Spleen (tissue), 11 donors: ENCODE measurements around the gene SERPINA12. TPM values are rescaled to one million over a fixed set of nuclear protein-coding genes. Genes with fewer than 3 reads are reported as not detected.

Experiments
- DNase-seq: peaks from one replicate; pipeline ENCODE4 v3.0.0-alpha.2; 2020
- H3K27ac ChIP-seq, 8 donors: fragments of 200-600 bp; sonication (generic) in 7 of 8; 1 replicate in 4 of 8; 2 replicates in 4 of 8; pipeline versions ENCODE4 v1.5.0 to v1.8.0; 2016 to 2021; ENCODE audit warnings: inconsistent platforms in 4 of 8, mild to moderate bottlenecking in 4 of 8, moderate library complexity in 1 of 8
- H3K27me3 ChIP-seq, 7 donors: fragments of 200-600 bp; sonication (generic) in 6 of 7; replicated peaks in 1 of 7; 1 replicate in 4 of 7; 2 replicates in 3 of 7; pipeline versions ENCODE4 v1.5.0 to v1.8.0; 2016 to 2021; ENCODE audit warnings: inconsistent platforms in 3 of 7, mild to moderate bottlenecking in 1 of 7
- H3K36me3 ChIP-seq, 6 donors: fragments of 200-600 bp; sonication (generic) in 5 of 6; 1 replicate in 4 of 6; 2 replicates in 2 of 6; pipeline versions ENCODE4 v1.5.0 to v1.8.0; 2016 to 2021; ENCODE audit warnings: inconsistent platforms in 2 of 6
- H3K4me1 ChIP-seq, 6 donors: fragments of 200-600 bp; sonication (generic) in 5 of 6; 1 replicate in 3 of 6; 2 replicates in 3 of 6; pipeline versions ENCODE4 v1.5.0 to v1.8.0; 2016 to 2021; ENCODE audit warnings: inconsistent platforms in 3 of 6
- H3K4me3 ChIP-seq, 8 donors: fragments of 200-600 bp; sonication (generic) in 7 of 8; 1 replicate in 4 of 8; 2 replicates in 4 of 8; pipeline versions ENCODE4 v1.5.0 to v1.8.0; 2016 to 2021; ENCODE audit warnings: inconsistent platforms in 4 of 8, mild to moderate bottlenecking in 4 of 8, moderate library complexity in 2 of 8
- H3K9me3 ChIP-seq, 8 donors: fragments of 200-600 bp; sonication (generic) in 7 of 8; 1 replicate in 4 of 8; 2 replicates in 4 of 8; pipeline versions ENCODE4 v1.5.0 to v1.8.0; 2016 to 2021; ENCODE audit warnings: inconsistent platforms in 4 of 8
- POLR2A ChIP-seq, 3 donors: fragments of 450-650 bp; IDR thresholded peaks; one replicate each; pipeline ENCODE4 v1.5.1; 2017; ENCODE audit warnings: antibody characterized with exemption in 3 of 3, mild to moderate bottlenecking in 1 of 3
- POLR2AphosphoS5 ChIP-seq, 3 donors: sonication (generic); formaldehyde crosslinking; IDR thresholded peaks; one replicate each; pipeline ENCODE4 v1.5.1; 2017; ENCODE audit warnings: antibody characterized with exemption in 3 of 3
- WGBS, 5 donors: extraction: QIAGEN DNeasy Blood & Tissue Kit in 3 of 5; methylation state at CpG; one replicate each; pipeline versions ENCODE4 v1.1.5 to v1.1.7; 2013 to 2018; 5-methylcytosine and 5-hydroxymethylcytosine counted together
- intact Hi-C: fragments of 100-400 bp; cut with DNase I; formaldehyde crosslinking; loops from one replicate; pipeline ENCODE4 v1.15.0; 2023; ENCODE audit warnings: low total_unique reads
- polyA plus RNA-seq, 3 donors: library from polyadenylated mRNA; stranded (reverse); fragments of 200-250 nt; gene quantifications; one replicate each; pipeline ENCODE4 v1.2.1, GENCODE V29; 2013
- total RNA-seq, 7 donors: library from RNA; depleted of rRNA in 3 of 7; stranded (reverse); fragments of >200 nt in 3 of 7; fragmentation: NEBNext Ultra II Directional in 4 of 7; extraction: Animal tissue kit (Norgen Biotek cat#: 25700) in 4 of 7; gene quantifications; one replicate each; pipeline versions ENCODE4 v1.1.0 to v1.2.1, GENCODE V29; 2016 to 2021
- TF ChIP-seq, protein P1 (sequence below), 11 experiments: fragments of 200-600 bp in 7 of 11; fragments of 450-650 bp in 4 of 11; sonication (generic) in 4 of 11; IDR thresholded peaks in 8 of 11; conservative IDR thresholded peaks in 3 of 11; 1 replicate in 7 of 11; 2 replicates in 4 of 11; pipeline versions ENCODE4 v1.4.0 to v1.8.0; 2016 to 2021; ENCODE audit warnings: antibody characterized with exemption in 11 of 11, inconsistent platforms in 4 of 11, mild to moderate bottlenecking in 1 of 11
- donor health status: healthy with polysubstance abuse.
- donor health status: DM: no; HTN: no; CAD: no; lungs with moderate emphysema.
- donor health status: DM: no; HTN: no; CAD: no.
- donor health status: Bipolar disorder and iron deficiency.
- donor health status: healthy.
- donor health status: DM: no; HTN: no; CAD: no.
- donor health status: DM: yes; HTN: yes; CAD: no.

Gene SERPINA12
- total and polyA plus RNA-seq, 10 donors = not detected

DNA sequence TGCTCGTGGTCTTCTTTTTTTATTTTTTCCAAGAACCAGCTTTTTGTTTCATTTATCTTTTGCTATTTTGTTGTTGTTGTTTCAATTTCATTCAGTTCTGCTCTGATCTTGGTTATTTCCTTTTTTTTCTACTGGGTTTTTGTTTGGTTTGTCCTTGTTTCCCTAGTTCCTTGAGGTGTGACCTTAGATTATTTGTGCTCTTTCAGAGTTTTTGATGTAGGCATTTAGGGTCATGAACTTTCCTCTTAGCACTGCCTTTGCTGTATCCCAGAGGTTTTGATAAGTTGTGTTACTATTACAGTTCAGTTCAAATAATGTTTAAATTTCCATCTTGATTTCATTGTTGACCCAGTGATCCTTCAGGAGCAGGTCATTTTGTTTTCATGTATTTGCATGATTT, 53.3 kb downstream of the SERPINA12 start:
- no peak overlapping the region for H3K4me3 ChIP-seq
- DNase-seq = no peak
- 0 to 22% (median 21%) methylated on average over 1 of the region's 1 CpG for WGBS, 5 donors
- peaks cover 0 to 34% (median 0%) of the 10 kb centered on the region in 8 donors for H3K9me3 ChIP-seq
- H3K36me3 ChIP-seq = no peaks in the 10 kb centered on the region
- TF ChIP-seq POLR2A (IDR thresholded peaks at IDR 0.05) (no peak), POLR2AphosphoS5 (IDR thresholded peaks at IDR 0.05) (no peak)
- TF ChIP-seq, protein P1, sequence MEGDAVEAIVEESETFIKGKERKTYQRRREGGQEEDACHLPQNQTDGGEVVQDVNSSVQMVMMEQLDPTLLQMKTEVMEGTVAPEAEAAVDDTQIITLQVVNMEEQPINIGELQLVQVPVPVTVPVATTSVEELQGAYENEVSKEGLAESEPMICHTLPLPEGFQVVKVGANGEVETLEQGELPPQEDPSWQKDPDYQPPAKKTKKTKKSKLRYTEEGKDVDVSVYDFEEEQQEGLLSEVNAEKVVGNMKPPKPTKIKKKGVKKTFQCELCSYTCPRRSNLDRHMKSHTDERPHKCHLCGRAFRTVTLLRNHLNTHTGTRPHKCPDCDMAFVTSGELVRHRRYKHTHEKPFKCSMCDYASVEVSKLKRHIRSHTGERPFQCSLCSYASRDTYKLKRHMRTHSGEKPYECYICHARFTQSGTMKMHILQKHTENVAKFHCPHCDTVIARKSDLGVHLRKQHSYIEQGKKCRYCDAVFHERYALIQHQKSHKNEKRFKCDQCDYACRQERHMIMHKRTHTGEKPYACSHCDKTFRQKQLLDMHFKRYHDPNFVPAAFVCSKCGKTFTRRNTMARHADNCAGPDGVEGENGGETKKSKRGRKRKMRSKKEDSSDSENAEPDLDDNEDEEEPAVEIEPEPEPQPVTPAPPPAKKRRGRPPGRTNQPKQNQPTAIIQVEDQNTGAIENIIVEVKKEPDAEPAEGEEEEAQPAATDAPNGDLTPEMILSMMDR (IDR thresholded peaks at IDR 0.05 in 8 of 11, conservative IDR thresholded peaks at IDR 0.05 in 3 of 11) = no peak
- H3K27ac ChIP-seq = no peak overlapping the region
- H3K27me3 ChIP-seq = peaks cover 0 to 11% (median 0%) of the 10 kb centered on the region in 7 donors
- no peaks in the 10 kb centered on the region for H3K4me1 ChIP-seq
- intact Hi-C loops = no loop called here

DNA sequence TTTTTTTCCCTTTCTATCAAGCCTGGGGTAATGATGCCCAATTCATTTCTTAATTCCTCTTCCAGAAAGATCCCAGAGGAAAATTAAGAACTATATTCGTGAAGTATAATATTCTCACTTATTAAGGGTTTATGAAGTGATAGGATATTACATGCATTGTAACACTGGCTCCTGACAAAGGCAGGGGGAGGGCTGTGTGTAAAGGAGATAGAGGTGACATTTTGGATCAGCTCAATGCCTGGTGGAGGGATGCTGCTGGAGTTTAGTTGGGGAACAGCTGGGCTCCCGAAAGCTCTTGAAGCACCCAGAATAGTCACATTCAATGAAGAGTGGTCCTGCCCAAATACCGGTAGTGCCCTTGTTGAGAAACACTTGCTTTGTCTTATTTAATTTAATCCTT, 57.4 kb downstream of the SERPINA12 start:
- Histone ChIP-seq H3K27ac (no peak overlapping the region), H3K36me3 (no peaks in the 10 kb centered on the region), H3K9me3 (peaks cover 0 to 6% (median 0%) of the 10 kb centered on the region in 8 donors), H3K4me3 (no peak overlapping the region), H3K4me1 (no peaks in the 10 kb centered on the region), H3K27me3 (peaks cover 0 to 21% (median 0%) of the 10 kb centered on the region in 7 donors)
- no peak for DNase-seq
- TF ChIP-seq POLR2A (IDR thresholded peaks at IDR 0.05) (no peak), POLR2AphosphoS5 (IDR thresholded peaks at IDR 0.05) (no peak)
- TF ChIP-seq, protein P1 (IDR thresholded peaks at IDR 0.05 in 8 of 11, conservative IDR thresholded peaks at IDR 0.05 in 3 of 11) = no peak
- intact Hi-C loops = no loop called here
- WGBS, 5 donors = 28 to 54% (median 41%) methylated on average over 3 of the region's 3 CpGs

DNA sequence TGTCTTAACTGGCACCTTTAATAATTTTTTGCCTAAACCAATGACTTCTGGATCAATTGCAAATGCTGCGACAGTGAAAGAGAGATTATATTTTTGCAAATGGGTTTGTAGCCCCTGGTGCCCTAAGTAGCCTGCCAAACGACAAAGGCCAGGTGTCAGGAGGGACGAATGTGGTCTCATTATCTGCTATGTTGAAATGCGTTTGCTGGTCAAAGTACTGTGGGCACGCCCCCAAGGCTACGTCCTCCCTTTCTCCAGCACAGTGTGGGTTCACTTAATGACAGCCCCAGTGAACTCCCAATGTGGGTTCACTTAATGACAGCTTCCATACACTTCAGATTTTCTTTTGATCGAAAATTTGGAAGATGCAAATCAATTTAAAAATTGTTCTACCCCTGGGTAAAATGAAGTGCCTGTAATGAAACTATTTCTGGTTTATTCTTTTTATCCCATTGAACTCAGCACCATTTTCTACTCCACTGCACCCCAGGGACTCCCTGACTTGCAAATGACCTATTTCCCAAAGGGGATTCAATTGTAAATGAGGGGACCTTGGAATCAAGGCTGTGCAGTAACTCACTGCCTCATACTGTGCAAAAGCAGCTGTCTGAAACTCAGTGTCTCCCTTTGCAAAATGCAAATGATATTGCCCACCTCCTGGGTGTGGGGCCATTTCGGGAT, 58.0 kb downstream of the SERPINA12 start:
- Histone ChIP-seq H3K27ac (no peak overlapping the region), H3K9me3 (peaks cover 0 to 4% (median 0%) of the 10 kb centered on the region in 8 donors), H3K27me3 (peaks cover 0 to 26% (median 0%) of the 10 kb centered on the region in 7 donors), H3K4me3 (no peak overlapping the region), H3K4me1 (no peaks in the 10 kb centered on the region), H3K36me3 (no peaks in the 10 kb centered on the region)
- WGBS, 5 donors = 20 to 27% (median 21%) methylated on average over 8 of the region's 8 CpGs
- no peak for DNase-seq
- TF ChIP-seq POLR2AphosphoS5 (IDR thresholded peaks at IDR 0.05) = no peak
- no peak for TF ChIP-seq POLR2A (IDR thresholded peaks at IDR 0.05)
- TF ChIP-seq, protein P1 (IDR thresholded peaks at IDR 0.05 in 8 of 11, conservative IDR thresholded peaks at IDR 0.05 in 3 of 11) = no peak
- intact Hi-C loops = no loop called here

DNA sequence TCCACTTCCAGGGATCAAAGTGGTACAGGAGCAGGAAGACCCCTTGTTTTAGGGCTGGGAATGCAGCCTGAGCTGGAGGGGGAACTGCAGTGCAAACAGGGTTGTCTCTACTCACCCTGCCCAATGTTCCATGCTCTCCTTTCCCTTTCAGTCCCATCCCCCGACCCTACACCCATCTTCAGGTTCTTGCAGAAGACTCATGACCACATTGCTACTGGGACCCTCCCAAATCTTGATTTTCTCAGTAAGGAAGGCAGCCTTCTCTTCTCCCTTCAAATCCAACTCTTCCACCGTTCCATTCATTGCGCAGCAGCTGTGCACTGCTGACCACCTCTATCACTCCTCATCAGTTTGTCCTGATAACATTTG, 58.6 kb downstream of the SERPINA12 start:
- TF ChIP-seq, protein P1 (IDR thresholded peaks at IDR 0.05 in 8 of 11, conservative IDR thresholded peaks at IDR 0.05 in 3 of 11) = no peak
- TF ChIP-seq POLR2AphosphoS5 (IDR thresholded peaks at IDR 0.05) = no peak
- no peak for TF ChIP-seq POLR2A (IDR thresholded peaks at IDR 0.05)
- H3K36me3 ChIP-seq = no peaks in the 10 kb centered on the region
- H3K4me1 ChIP-seq = no peaks in the 10 kb centered on the region
- H3K4me3 ChIP-seq = no peak overlapping the region
- no peaks in the 10 kb centered on the region for H3K9me3 ChIP-seq
- peaks cover 0 to 28% (median 0%) of the 10 kb centered on the region in 7 donors for H3K27me3 ChIP-seq
- intact Hi-C loops = no loop called here
- 49 to 67% (median 60%) methylated on average over 3 of the region's 3 CpGs for WGBS, 5 donors
- no peak for DNase-seq
- H3K27ac ChIP-seq = no peak overlapping the region
